ENCODE data around the gene SYNGR2.
"Not testable (repeated sequence)": the region's sequence is repeated elsewhere in the genome, so short reads cannot be mapped to it uniquely, and the experiment has no call there.

SYNGR2 gene

DNA sequence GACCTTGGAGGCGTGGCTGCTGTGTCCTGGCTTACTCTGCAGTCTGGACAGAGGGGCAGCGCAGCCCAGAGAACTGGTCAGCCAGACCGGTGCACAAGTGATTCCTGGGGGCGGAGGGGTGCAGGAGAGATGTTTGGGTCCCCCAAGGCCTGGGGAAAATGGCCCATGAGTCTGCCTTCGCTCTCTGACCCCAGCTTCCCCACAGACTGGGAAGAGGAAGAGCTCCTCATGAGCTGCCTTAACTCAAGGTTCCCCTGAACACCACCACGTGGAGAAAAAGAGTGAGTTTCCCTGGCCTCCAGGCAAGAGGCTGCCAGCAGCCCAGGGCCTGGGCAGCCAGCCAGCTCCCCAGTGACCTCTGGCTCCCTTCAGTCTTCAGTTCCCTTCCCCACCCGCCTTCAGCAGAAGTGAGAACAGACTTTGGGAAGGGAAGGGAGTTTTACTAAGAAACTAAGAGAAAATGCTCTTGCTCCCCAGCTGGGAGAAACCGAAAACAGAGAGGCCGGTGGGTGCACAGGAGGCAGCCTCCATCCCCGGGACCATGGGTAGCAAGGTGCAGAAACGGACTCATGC lies 24.1 kb upstream of the SYNGR2 start:
- peak; percentile 82 for DNase-seq

DNA sequence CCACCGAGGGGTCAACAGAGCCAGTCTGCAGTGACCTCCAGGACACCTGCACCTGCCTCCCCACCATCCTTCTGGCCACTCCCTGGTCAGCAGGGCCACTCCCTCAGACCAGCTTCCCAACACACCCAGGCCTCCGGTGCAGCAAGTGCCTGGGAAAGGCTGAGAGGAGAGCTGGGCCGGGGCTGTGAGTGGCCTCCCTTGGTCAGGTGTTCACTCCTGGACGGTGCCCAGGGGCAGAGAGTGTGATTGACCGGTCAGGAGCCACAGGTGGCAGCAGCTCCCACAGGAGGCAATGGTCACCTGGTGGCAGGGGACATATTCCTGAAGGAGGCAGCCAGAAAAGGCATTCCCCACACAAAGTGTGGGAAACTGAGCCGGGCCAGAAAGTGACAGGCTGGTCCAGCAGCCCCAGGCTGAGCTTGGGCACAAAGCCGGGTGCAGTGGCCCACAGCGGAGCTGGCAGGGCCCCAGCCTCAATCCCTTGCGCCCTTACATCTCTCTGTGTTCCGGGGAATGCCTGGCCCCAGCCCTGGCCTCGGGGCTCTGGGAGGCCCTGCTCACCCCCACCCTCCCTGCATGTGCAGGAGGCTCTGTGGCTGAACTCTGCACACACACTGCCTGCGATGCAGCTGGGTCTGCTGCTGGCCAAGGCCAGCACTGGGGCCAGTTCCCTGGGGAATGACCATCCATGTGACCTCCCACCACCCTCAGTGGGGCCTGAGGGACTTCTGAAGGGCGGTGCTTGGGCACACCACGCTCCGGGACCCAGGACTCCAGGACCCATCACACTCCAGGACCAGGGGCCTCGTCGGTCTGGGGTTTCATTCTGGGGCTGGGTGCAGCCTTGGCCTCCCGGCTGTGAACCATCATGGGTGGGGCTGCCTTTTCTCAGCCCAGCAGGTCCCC lies 23.4 kb upstream of the SYNGR2 start:
- peak; percentile 44 for DNase-seq

- DNase-seq, result no peak
Observed at GRCh38 chr17:78146471-78146869, 21.9 kb upstream of the SYNGR2 start.

- no peak for DNase-seq
Observed at GRCh38 chr17:78146881-78147280, 21.5 kb upstream of the SYNGR2 start.

DNA sequence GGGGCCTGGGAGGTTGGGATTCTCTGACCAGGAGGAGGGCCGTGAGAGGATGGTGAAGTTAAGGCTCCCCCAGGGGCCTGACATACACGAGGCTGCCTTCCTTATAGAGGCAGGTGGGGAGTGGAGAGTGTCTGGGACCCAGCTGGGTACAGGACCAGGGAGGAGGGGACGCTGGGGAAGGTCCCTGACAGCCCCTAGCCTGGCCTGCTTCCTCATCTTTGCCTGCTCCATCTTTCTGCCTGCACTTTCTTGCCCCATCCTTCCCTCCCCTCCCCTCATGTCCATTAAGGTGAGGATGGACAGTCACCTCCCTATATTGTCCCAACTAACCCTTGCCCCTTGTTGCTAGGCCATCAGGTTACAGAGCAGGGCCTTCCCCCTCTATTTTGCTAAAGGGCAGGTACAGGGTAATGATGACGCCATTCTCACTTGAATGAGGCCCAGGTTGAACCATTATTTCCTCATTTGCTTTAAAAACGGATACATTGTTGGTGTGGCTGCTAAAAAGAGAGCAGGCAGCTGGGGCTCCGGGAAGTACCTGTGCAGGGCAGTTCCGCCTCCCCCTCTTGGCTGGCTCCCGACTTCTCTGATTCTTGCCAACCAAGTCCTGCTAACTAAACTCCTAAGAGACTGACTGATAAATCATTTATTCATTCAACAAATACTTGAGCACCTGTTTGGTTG lies 20.9 kb upstream of the SYNGR2 start:
- no peak for DNase-seq

DNA sequence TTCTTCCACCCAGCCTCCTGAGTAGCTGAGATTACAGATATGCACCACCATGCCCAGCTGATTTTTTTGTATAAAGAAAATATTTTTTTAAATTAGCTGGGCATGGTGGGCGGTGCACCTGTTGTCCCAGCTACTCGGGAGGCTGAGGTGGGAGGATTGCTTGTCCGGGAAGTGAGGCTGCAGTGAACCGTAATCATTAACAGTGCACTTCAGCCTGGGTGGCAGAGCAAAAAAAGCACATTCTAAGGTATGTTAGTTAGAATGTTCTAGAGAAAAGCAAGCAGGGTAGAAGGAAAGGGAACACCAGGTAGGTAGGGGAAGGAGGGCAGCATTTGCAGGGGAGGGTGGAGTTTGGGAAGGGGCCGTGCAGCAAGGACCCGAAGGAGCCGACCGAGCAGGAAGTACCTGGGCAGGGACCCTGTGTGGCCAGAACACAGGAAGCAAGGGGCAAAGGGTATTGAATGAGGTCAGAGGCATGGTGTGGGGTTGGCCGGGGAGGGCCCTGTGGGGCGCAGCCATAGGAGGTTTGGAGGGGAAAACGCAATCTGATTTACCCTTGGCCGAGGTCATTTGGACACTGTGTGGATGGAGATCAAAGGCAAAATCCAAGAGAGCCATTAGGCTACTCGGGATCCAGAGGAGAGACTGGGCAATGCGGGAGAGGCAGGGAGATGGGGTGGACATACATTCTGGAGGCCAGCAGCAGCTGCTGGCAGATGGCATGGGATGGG lies 19.9 kb upstream of the SYNGR2 start:
- no peak for DNase-seq

- DNase-seq, result no peak
Observed at GRCh38 chr17:78151514-78152008, 16.8 kb upstream of the SYNGR2 start.

GRCh38 chr17:78154903-78155811 lies 13.2 kb upstream of the SYNGR2 start:
- DNase-seq, result no peak

DNA sequence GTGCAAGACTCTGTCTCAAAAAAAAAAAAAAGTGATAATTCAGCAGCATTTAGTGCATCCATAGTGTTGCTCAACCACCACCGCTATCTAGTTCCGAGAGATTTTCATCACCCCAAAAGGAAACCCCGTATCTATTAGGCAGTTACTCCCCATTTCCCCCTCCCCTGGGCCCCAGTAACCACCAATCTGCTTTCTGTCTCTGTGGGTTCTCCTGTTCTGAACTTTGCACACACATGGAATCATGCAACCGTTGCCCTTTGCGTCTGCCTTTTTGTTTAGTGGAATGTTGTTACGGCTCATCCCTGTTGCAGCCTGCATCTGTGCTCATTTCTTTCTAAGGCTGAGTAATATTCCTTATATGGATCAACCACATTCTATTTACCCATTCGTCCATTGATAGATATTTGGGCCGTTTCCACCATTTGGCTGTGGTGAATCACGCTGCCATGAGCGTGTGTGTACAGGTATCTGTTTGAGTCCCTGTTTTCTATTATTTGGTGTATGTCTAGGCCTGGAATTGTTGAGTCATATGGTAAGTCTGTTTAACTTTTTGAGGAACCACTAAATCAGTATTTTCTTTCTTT lies 8.7 kb upstream of the SYNGR2 start:
- no peak for DNase-seq

DNA sequence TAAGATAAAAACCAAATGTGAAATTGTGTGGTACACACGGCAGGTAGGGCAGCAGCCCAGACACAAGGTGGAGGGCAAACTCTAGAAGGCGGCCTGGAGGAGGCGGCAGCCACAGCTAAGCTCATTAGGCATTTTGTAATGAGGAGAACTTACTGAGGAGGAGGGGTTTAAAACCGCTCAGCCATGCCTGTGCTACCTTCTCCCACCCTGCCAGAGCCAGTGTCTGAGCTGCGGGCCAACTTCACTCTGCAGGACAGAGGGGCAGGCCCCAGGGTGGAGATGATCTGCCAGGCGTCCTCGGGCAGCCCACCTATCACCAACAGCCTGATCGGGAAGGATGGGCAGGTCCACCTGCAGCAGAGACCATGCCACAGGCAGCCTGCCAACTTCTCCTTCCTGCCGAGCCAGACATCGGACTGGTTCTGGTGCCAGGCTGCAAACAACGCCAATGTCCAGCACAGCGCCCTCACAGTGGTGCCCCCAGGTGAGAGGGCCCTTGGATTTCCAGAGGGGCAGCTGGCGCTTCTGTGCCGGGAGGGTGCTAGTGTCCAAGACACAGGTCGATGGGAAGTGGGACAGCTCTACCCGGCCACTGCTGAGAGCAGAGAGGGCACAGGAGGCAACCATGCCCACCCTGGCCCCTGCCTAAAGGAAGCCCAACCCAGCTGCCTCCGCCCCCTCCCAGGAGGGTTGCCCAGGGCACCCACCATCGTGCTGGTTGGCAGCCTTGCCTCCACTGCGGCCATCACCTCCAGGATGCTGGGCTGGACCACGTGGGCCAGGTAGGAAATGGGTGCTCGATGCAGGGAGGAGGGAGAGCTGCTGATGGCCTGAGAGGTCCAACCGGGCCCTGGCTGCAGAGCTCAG lies 4.3 kb upstream of the SYNGR2 start:
- DNase-seq, result no peak

DNA sequence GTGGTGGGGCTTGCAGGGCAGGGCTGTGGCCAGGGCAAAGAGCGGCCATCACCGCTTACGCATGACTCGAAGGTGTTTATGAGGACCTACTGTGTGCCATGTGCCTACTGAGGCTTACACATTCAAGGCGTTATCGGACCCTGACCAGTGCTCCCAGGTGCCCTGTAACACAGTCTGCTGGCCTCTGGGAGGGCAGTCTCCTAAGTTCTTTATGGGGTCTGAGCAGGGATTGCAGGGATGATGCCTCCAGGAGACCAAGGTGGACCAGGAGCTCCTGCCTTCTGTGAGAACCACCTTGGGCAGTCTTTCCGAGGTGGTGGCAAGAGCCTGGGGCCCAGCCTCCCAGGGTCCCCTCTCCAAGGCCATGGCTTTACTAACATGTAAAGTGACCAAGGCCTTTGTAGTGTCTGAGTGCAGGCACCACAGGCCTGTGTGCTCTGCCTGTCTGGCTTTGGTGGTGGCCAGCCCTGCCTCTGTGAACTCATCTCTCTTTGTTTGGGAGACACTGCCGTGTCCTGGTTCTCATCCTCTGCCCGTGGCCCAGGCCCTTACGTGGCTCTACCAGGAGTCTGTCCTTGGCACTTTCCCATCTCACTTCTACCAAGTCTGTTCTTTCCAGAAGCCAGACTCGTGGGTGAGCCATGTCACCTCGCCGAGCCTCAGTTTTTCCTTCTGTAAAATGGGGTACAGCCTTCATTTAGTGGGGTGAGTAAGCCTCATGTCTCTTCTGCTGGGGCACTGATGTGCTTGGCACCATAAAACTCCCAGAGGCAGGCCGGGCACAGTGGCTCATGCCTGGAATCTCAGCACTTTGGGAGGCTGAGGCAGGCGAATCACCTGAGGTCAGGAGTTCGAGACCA lies 3.4 kb upstream of the SYNGR2 start:
- no peak for DNase-seq

GRCh38 chr17:78166416-78166815 lies 2.0 kb upstream of the SYNGR2 start:
- DNase-seq, result no peak

DNA sequence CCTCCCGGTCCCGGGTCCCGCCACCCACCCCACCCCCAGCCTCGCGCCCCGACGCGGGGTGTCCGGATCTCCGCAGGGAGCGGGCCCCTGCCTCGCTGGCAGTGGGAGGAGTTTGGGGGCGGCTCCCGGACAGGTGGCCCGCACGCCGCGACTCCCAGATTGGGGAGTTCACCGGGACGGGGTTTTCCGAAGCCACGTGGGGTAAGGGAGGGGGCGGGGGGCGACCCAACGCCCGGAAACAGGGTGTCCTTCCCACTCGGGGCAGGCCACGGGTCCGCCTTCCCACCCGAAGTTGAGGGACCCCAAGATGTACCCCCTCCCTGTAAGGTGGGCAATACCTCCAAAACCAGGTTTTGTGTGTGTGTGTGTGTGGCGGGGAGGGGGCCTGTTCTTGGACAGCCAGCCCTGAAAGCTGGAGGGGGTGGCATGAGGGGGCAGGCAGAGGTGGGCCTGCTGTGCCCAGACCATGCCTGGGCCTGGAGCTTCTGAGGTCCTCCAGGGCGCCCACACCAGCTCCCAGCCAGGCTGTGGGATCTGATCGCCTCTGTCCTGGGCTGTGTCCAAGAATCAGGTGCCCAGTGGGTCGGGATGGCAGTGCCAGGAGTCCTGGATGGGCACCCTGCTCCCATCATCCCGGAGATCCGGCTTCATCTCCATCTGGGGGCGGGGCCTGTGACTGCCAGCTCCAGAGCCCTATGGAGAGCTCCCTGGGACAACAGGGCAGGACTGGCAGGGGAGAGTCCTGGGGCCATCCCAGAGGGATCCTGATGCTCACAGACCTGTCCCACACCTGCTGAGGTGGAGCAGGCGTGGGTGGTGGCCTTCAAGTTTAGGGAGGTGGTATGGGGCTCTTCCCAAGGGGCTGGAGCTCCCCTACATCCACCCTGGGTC lies 767 bp downstream of the SYNGR2 start:
- DNase-seq, result peak; percentile 22

- DNase-seq, result no peak
Observed at GRCh38 chr17:78170692-78171590, 2.6 kb downstream of the SYNGR2 start.

DNA sequence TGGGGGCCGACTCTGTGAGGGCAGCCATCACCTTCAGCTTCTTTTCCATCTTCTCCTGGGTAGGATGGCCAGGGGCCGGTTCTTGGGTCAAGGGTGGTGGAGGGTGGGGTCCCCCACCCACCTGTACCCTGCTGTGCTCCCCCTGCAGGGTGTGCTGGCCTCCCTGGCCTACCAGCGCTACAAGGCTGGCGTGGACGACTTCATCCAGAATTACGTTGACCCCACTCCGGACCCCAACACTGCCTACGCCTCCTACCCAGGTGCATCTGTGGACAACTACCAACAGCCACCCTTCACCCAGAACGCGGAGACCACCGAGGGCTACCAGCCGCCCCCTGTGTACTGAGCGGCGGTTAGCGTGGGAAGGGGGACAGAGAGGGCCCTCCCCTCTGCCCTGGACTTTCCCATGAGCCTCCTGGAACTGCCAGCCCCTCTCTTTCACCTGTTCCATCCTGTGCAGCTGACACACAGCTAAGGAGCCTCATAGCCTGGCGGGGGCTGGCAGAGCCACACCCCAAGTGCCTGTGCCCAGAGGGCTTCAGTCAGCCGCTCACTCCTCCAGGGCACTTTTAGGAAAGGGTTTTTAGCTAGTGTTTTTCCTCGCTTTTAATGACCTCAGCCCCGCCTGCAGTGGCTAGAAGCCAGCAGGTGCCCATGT lies 3.3 kb downstream of the SYNGR2 start:
- not testable (repeated sequence) for DNase-seq

DNA sequence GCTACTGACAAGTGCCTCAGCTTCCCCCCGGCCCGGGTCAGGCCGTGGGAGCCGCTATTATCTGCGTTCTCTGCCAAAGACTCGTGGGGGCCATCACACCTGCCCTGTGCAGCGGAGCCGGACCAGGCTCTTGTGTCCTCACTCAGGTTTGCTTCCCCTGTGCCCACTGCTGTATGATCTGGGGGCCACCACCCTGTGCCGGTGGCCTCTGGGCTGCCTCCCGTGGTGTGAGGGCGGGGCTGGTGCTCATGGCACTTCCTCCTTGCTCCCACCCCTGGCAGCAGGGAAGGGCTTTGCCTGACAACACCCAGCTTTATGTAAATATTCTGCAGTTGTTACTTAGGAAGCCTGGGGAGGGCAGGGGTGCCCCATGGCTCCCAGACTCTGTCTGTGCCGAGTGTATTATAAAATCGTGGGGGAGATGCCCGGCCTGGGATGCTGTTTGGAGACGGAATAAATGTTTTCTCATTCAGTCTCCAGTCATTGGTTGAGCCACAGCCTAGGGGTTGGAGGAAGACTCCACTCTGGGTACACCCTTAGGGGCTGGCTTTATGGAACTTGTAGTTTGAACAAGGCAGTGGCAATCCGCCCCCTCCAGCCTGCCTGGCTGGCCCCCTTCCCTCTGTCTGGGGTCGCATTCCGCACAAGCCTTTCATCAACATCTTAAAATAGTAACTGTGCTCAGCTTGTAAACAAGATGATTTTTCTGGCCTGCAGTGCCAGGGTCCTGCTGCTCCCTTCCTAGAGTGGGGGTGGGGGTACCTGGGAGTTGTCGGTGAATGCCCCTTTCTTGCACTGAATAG lies 4.1 kb downstream of the SYNGR2 start:
- DNase-seq, result no peak

All from midbrain (tissue), 1 donor.